ENCODE measurements around the gene PLP2.

The PLP2 gene

GRCh38 chrX:49192722-49193328, 21.1 kb downstream of the PLP2 start:
- DNase-seq (ENCODE audit: low spot score) (no peak), ATAC-seq (ENCODE audit: low read depth) (no peak)
- TF ChIP-seq CTCF (IDR thresholded peaks at IDR 0.05; ENCODE audit: poor library complexity, severe bottlenecking) = peak; percentile 57
- Histone ChIP-seq H3K36me3 (ENCODE audit: low read depth) (no peaks in the 10 kb centered on the region), H3K4me1 (ENCODE audit: insufficient read depth, poor library complexity, severe bottlenecking) (no peaks in the 10 kb centered on the region), H3K4me3 (ENCODE audit: severe bottlenecking) (no peak overlapping the region), H3K27ac (ENCODE audit: poor library complexity, severe bottlenecking) (no peak overlapping the region), H3K9me3 (ENCODE audit: severe bottlenecking) (no peaks in the 10 kb centered on the region), H3K27me3 (ENCODE audit: insufficient read depth, poor library complexity, severe bottlenecking) (no peaks in the 10 kb centered on the region)

DNA sequence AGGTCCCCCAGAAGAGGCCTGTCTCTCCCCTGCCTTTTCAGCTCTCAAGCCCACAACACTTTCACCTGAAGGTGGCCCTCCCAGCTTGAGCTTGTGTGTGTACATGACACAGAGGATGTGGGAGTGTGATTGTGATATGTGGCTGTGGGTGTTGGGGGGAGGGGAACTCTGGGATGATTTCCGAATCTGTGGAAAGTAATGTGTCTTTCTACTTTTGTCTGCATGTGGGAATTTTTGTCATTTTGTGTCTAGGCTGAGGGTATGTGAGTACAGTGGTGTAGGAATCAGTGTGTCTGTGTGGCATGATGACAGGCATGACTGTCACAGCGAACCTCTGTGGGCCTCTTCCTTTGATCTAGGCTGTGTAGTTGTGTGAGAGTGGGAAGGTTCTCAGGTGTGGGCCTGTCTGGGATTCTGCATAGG, 21.9 kb downstream of the PLP2 start:
- Histone ChIP-seq H3K27ac (ENCODE audit: poor library complexity, severe bottlenecking) (no peak overlapping the region), H3K36me3 (ENCODE audit: low read depth) (no peaks in the 10 kb centered on the region), H3K4me3 (ENCODE audit: severe bottlenecking) (no peak overlapping the region), H3K27me3 (ENCODE audit: insufficient read depth, poor library complexity, severe bottlenecking) (no peaks in the 10 kb centered on the region), H3K9me3 (ENCODE audit: severe bottlenecking) (no peaks in the 10 kb centered on the region), H3K4me1 (ENCODE audit: insufficient read depth, poor library complexity, severe bottlenecking) (no peaks in the 10 kb centered on the region)
- TF ChIP-seq CTCF (IDR thresholded peaks at IDR 0.05; ENCODE audit: poor library complexity, severe bottlenecking) = no peak
- ATAC-seq (ENCODE audit: low read depth) (no peak), DNase-seq (ENCODE audit: low spot score) (no peak)

- H3K9me3 ChIP-seq (ENCODE audit: severe bottlenecking) = no peaks in the 10 kb centered on the region
- no peak for DNase-seq (ENCODE audit: low spot score)
- no peaks in the 10 kb centered on the region for H3K27me3 ChIP-seq (ENCODE audit: insufficient read depth, poor library complexity, severe bottlenecking)
- no peaks in the 10 kb centered on the region for H3K4me1 ChIP-seq (ENCODE audit: insufficient read depth, poor library complexity, severe bottlenecking)
- no peak for TF ChIP-seq CTCF (IDR thresholded peaks at IDR 0.05; ENCODE audit: poor library complexity, severe bottlenecking)
- ATAC-seq (ENCODE audit: low read depth) = no peak
- no peak overlapping the region for H3K4me3 ChIP-seq (ENCODE audit: severe bottlenecking)
- no peaks in the 10 kb centered on the region for H3K36me3 ChIP-seq (ENCODE audit: low read depth)
- no peak overlapping the region for H3K27ac ChIP-seq (ENCODE audit: poor library complexity, severe bottlenecking)
Measured at GRCh38 chrX:49197543-49198087, 25.9 kb downstream of the PLP2 start.

GRCh38 chrX:49198540-49199314, 27.0 kb downstream of the PLP2 start:
- Histone ChIP-seq H3K36me3 (ENCODE audit: low read depth) (no peaks in the 10 kb centered on the region), H3K27me3 (ENCODE audit: insufficient read depth, poor library complexity, severe bottlenecking) (no peaks in the 10 kb centered on the region), H3K4me3 (ENCODE audit: severe bottlenecking) (no peak overlapping the region), H3K9me3 (ENCODE audit: severe bottlenecking) (no peaks in the 10 kb centered on the region), H3K27ac (ENCODE audit: poor library complexity, severe bottlenecking) (no peak overlapping the region), H3K4me1 (ENCODE audit: insufficient read depth, poor library complexity, severe bottlenecking) (no peaks in the 10 kb centered on the region)
- DNase-seq (ENCODE audit: low spot score) (no peak), ATAC-seq (ENCODE audit: low read depth) (no peak)
- no peak for TF ChIP-seq CTCF (IDR thresholded peaks at IDR 0.05; ENCODE audit: poor library complexity, severe bottlenecking)

GRCh38 chrX:49199315-49199595, 27.6 kb downstream of the PLP2 start:
- H3K9me3 ChIP-seq (ENCODE audit: severe bottlenecking) = no peaks in the 10 kb centered on the region
- no peak overlapping the region for H3K27ac ChIP-seq (ENCODE audit: poor library complexity, severe bottlenecking)
- no peak overlapping the region for H3K4me3 ChIP-seq (ENCODE audit: severe bottlenecking)
- DNase-seq (ENCODE audit: low spot score) = no peak
- H3K4me1 ChIP-seq (ENCODE audit: insufficient read depth, poor library complexity, severe bottlenecking) = no peaks in the 10 kb centered on the region
- no peak for ATAC-seq (ENCODE audit: low read depth)
- H3K27me3 ChIP-seq (ENCODE audit: insufficient read depth, poor library complexity, severe bottlenecking) = no peaks in the 10 kb centered on the region
- no peaks in the 10 kb centered on the region for H3K36me3 ChIP-seq (ENCODE audit: low read depth)
- TF ChIP-seq CTCF (IDR thresholded peaks at IDR 0.05; ENCODE audit: poor library complexity, severe bottlenecking) = no peak
